Left colon (tissue), 2 donors: ENCODE measurements around the gene CCND1. TPM values are rescaled to one million over a fixed set of nuclear protein-coding genes. Genes with fewer than 3 reads are reported as not detected.
A peak's percentile ranks its signal among the peaks of the same experiment; 100 is the strongest.
"Not testable (repeated sequence)": the region's sequence is repeated elsewhere in the genome, so short reads cannot be mapped to it uniquely, and the experiment has no call there.

Experiments
- ATAC-seq: fragments of 200-7000 bp; cut with Tn5 transposase; one replicate; pipeline ENCODE4 v1.9.1; 2020; ENCODE audit warnings: mild to moderate bottlenecking, moderate library complexity
- DNase-seq, 2 donors: peaks; one replicate each; pipeline ENCODE4 v3.0.0-alpha.2; 2020
- intact Hi-C, 2 donors: fragments of 100-400 bp; cut with DNase I in 1 of 2; cut with micrococcal nuclease in 1 of 2; formaldehyde crosslinking; loops; one replicate each; pipeline versions ENCODE4 v1.11.2 to v1.14.0; 2022; cut with DNase I, micrococcal nuclease
- total RNA-seq, 2 donors: library from RNA; stranded (reverse); fragmentation: NEBNext Ultra II Directional; extraction: Animal tissue kit (Norgen Biotek cat#: 25700); gene quantifications; one replicate each; pipeline ENCODE4 v1.2.1, GENCODE V29; 2021
- donor health status: DM: no; HTN: no; CAD: no.
- donor health status: DM: yes; HTN: yes; CAD: no.

The CCND1 gene
- total RNA-seq, 2 donors from 2014 or later, result 56.5 to 83.5 TPM

- intact Hi-C loops, result no loop called here
- DNase-seq (no peak), ATAC-seq (no peak)
Measured at GRCh38 chr11:69615545-69616278, 25.2 kb upstream of the CCND1 start.

- ATAC-seq (no peak), DNase-seq (no peak)
- intact Hi-C loops, result no loop called here
Measured at GRCh38 chr11:69617220-69617619, 23.7 kb upstream of the CCND1 start.

GRCh38 chr11:69617682-69618081 lies 23.3 kb upstream of the CCND1 start:
- no peak for DNase-seq
- ATAC-seq, result no peak
- intact Hi-C loops, result no loop called here

- no peak for ATAC-seq
- DNase-seq, result no peak
- intact Hi-C loops, result no loop called here
Measured at GRCh38 chr11:69618237-69618636, 22.7 kb upstream of the CCND1 start.

GRCh38 chr11:69620683-69621290 lies 20.2 kb upstream of the CCND1 start:
- DNase-seq (no peak), ATAC-seq (no peak)
- intact Hi-C loops, result no loop called here

GRCh38 chr11:69622097-69622681 lies 18.8 kb upstream of the CCND1 start:
- intact Hi-C loops, ATAC-seq, DNase-seq: not testable (repeated sequence)

GRCh38 chr11:69624293-69624692 lies 16.7 kb upstream of the CCND1 start:
- ATAC-seq, result no peak
- intact Hi-C loops, result no loop called here
- DNase-seq, result no peak

GRCh38 chr11:69625476-69625875 lies 15.5 kb upstream of the CCND1 start:
- intact Hi-C loops, result no loop called here
- DNase-seq (no peak), ATAC-seq (no peak)

- intact Hi-C loops, result no loop called here
- ATAC-seq (no peak), DNase-seq (no peak)
Measured at GRCh38 chr11:69627551-69627950, 13.4 kb upstream of the CCND1 start.

- DNase-seq (no peak), ATAC-seq (no peak)
- intact Hi-C loops, result loop anchor here in 1 of 2 donors (10.0 kb wide), 1 partner anchor 335 kb away; the partner anchor contains the start of gene MYEOV
Measured at GRCh38 chr11:69630017-69630416, 10.9 kb upstream of the CCND1 start.

GRCh38 chr11:69630424-69630823 lies 10.5 kb upstream of the CCND1 start:
- intact Hi-C loops, result loop anchor here in 1 of 2 donors (10.0 kb wide), 1 partner anchor 336 kb away; the partner anchor contains the start of gene MYEOV
- DNase-seq (no peak), ATAC-seq (no peak)

- ATAC-seq (no peak), DNase-seq (no peak)
- intact Hi-C loops, result loop anchor here in 1 of 2 donors (10.0 kb wide), 1 partner anchor 338 kb away; the partner anchor contains the start of gene MYEOV
Measured at GRCh38 chr11:69632900-69633299, 8.1 kb upstream of the CCND1 start.

- ATAC-seq (no peak), DNase-seq (no peak)
- intact Hi-C loops, result loop anchor here in 1 of 2 donors (10.0 kb wide), 1 partner anchor 339 kb away; the partner anchor contains the start of gene MYEOV
Measured at GRCh38 chr11:69634069-69634468, 6.9 kb upstream of the CCND1 start.

GRCh38 chr11:69634590-69634989 lies 6.4 kb upstream of the CCND1 start:
- intact Hi-C loops, result loop anchor here in 1 of 2 donors (10.0 kb wide), 1 partner anchor 340 kb away; the partner anchor contains the start of gene MYEOV
- DNase-seq (no peak), ATAC-seq (no peak)

GRCh38 chr11:69635195-69635594 lies 5.8 kb upstream of the CCND1 start:
- ATAC-seq (no peak), DNase-seq (no peak)
- intact Hi-C loops, result loop anchor here in 1 of 2 donors (10.0 kb wide), 1 partner anchor 340 kb away; the partner anchor contains the start of gene MYEOV

- DNase-seq (peak in 1 of 2 donors; percentile 18), ATAC-seq (no peak)
- intact Hi-C loops, result loop anchor here in 1 of 2 donors (10.0 kb wide), 1 partner anchor 341 kb away; the partner anchor contains the start of gene MYEOV
Measured at GRCh38 chr11:69635804-69636511, 5.0 kb upstream of the CCND1 start.

GRCh38 chr11:69636512-69637197 lies 4.3 kb upstream of the CCND1 start:
- peak; percentile 32 for ATAC-seq
- intact Hi-C loops, result loop anchor here in 1 of 2 donors (10.0 kb wide), 1 partner anchor 342 kb away; the partner anchor contains the start of gene MYEOV
- peak; percentile 61 to 72 for DNase-seq
